ENCODE measurements around the gene EIF4EBP3.

Gene EIF4EBP3

GRCh38 chr5:140554454-140554853 is 7.0 kb downstream of the EIF4EBP3 start:
- Histone ChIP-seq H3K4me2 (ENCODE audit: low read length) (no peak overlapping the region), H3K27me3 (ENCODE audit: control insufficient read depth, insufficient read depth, low read length) (no peaks in the 10 kb centered on the region), H2AFZ (no peak overlapping the region), H3K9ac (no peak overlapping the region), H3K4me1 (peaks cover 8% of the 10 kb centered on the region), H3K4me3 (ENCODE audit: low read depth, low read length) (no peak overlapping the region), H3K9me3 (ENCODE audit: control insufficient read depth, low read length) (no peaks in the 10 kb centered on the region), H3K27ac (no peak overlapping the region), H3K36me3 (ENCODE audit: control insufficient read depth, insufficient read depth, low read length) (no peaks in the 10 kb centered on the region), H3K79me2 (peaks cover 18% of the 10 kb centered on the region)
- TF ChIP-seq CTCF (IDR thresholded peaks at IDR 0.05): no peak

GRCh38 chr5:140555747-140556312 is 8.4 kb downstream of the EIF4EBP3 start:
- H3K9me3 ChIP-seq (ENCODE audit: control insufficient read depth, low read length): no peaks in the 10 kb centered on the region
- H3K36me3 ChIP-seq (ENCODE audit: control insufficient read depth, insufficient read depth, low read length): no peaks in the 10 kb centered on the region
- peaks cover 18% of the 10 kb centered on the region for H3K79me2 ChIP-seq
- no peak overlapping the region for H3K27ac ChIP-seq
- no peaks in the 10 kb centered on the region for H3K27me3 ChIP-seq (ENCODE audit: control insufficient read depth, insufficient read depth, low read length)
- H3K4me1 ChIP-seq: peaks cover 8% of the 10 kb centered on the region
- TF ChIP-seq CTCF (IDR thresholded peaks at IDR 0.05): no peak
- H3K4me3 ChIP-seq (ENCODE audit: low read depth, low read length): no peak overlapping the region
- no peak overlapping the region for H3K9ac ChIP-seq
- no peak overlapping the region for H2AFZ ChIP-seq
- H3K4me2 ChIP-seq (ENCODE audit: low read length): no peak overlapping the region

GRCh38 chr5:140556438-140556837 is 9.0 kb downstream of the EIF4EBP3 start:
- Histone ChIP-seq H3K27me3 (ENCODE audit: control insufficient read depth, insufficient read depth, low read length) (no peaks in the 10 kb centered on the region), H3K79me2 (peaks cover 18% of the 10 kb centered on the region), H2AFZ (peak overlapping the region; percentile 90), H3K4me1 (peaks cover 8% of the 10 kb centered on the region), H3K4me3 (ENCODE audit: low read depth, low read length) (peak overlapping the region; percentile 88), H3K4me2 (ENCODE audit: low read length) (peak overlapping the region; percentile 89), H3K36me3 (ENCODE audit: control insufficient read depth, insufficient read depth, low read length) (no peaks in the 10 kb centered on the region), H3K9ac (no peak overlapping the region), H3K9me3 (ENCODE audit: control insufficient read depth, low read length) (no peaks in the 10 kb centered on the region), H3K27ac (no peak overlapping the region)
- no peak for TF ChIP-seq CTCF (IDR thresholded peaks at IDR 0.05)

- peaks cover 18% of the 10 kb centered on the region for H3K79me2 ChIP-seq
- no peaks in the 10 kb centered on the region for H3K36me3 ChIP-seq (ENCODE audit: control insufficient read depth, insufficient read depth, low read length)
- peak within 1 kb of the TSS; percentile 83 for H3K27ac ChIP-seq
- peak within 1 kb of the TSS; percentile 88 for H3K9ac ChIP-seq
- H2AFZ ChIP-seq: peak within 1 kb of the TSS; percentile 90
- H3K9me3 ChIP-seq (ENCODE audit: control insufficient read depth, low read length): no peaks in the 10 kb centered on the region
- no peak for TF ChIP-seq CTCF (IDR thresholded peaks at IDR 0.05)
- peak within 1 kb of the TSS; percentile 88 for H3K4me3 ChIP-seq (ENCODE audit: low read depth, low read length)
- peak within 1 kb of the TSS; percentile 89 for H3K4me2 ChIP-seq (ENCODE audit: low read length)
- no peaks in the 10 kb centered on the region for H3K27me3 ChIP-seq (ENCODE audit: control insufficient read depth, insufficient read depth, low read length)
- H3K4me1 ChIP-seq: peaks cover 8% of the 10 kb centered on the region
Observed at GRCh38 chr5:140557136-140557805, 9.8 kb downstream of the EIF4EBP3 start, which contains the start of gene SRA1. Gene SRA1, minus strand, starts transcription at chr5:140557473. Its CDS starts 21 bp downstream, at chr5:140557452.
